HK-2 (cell line): ENCODE data around the gene ZNF446.
"Not testable (repeated sequence)": the region's sequence is repeated elsewhere in the genome, so short reads cannot be mapped to it uniquely, and the experiment has no call there.

Experiments used
- DNase-seq: peaks from one replicate; pipeline ENCODE4 v3.0.0-alpha.2; 2018; ENCODE audit not compliant: unreplicated experiment

The ZNF446 gene

GRCh38 chr19:58475714-58476497 is at the start of gene ZNF446:
Gene ZNF446 (plus strand): TSS chr19:58476352. CDS start chr19:58477219, 867 bp downstream.
- DNase-seq, result peak; percentile 99

GRCh38 chr19:58428617-58429016 is 47.5 kb upstream of the ZNF446 start:
- no peak for DNase-seq

GRCh38 chr19:58429745-58430144 is 46.4 kb upstream of the ZNF446 start:
- DNase-seq, result no peak

GRCh38 chr19:58434217-58434616 is 41.9 kb upstream of the ZNF446 start:
- DNase-seq, result no peak

GRCh38 chr19:58439576-58440554 is 36.3 kb upstream of the ZNF446 start, which contains the start of gene ZNF132:
Gene ZNF132 (minus strand): TSS chr19:58440153. CDS start chr19:58439821, 332 bp downstream.
- DNase-seq, result peak; percentile 97

GRCh38 chr19:58440556-58440955 is 35.6 kb upstream of the ZNF446 start:
- DNase-seq, result no peak

GRCh38 chr19:58442986-58443385 is 33.2 kb upstream of the ZNF446 start:
- not testable (repeated sequence) for DNase-seq

- DNase-seq, result not testable (repeated sequence)
Measured at GRCh38 chr19:58448860-58449259, 27.3 kb upstream of the ZNF446 start.

GRCh38 chr19:58449980-58450379 is 26.2 kb upstream of the ZNF446 start:
- not testable (repeated sequence) for DNase-seq

GRCh38 chr19:58450856-58451357 is 25.2 kb upstream of the ZNF446 start:
- DNase-seq, result no peak

- peak; percentile 97 for DNase-seq
Measured at GRCh38 chr19:58451358-58452101, 24.6 kb upstream of the ZNF446 start, which contains the start of gene ZNF324B. Gene ZNF324B (plus strand): TSS chr19:58451622. CDS start chr19:58453702, 2,080 bp downstream.

GRCh38 chr19:58453743-58454142 is 22.4 kb upstream of the ZNF446 start:
- DNase-seq, result no peak

GRCh38 chr19:58455306-58455705 is 20.8 kb upstream of the ZNF446 start:
- no peak for DNase-seq

GRCh38 chr19:58456111-58456510 is 20.0 kb upstream of the ZNF446 start:
- no peak for DNase-seq

- DNase-seq, result no peak
Measured at GRCh38 chr19:58460039-58460438, 16.1 kb upstream of the ZNF446 start.

GRCh38 chr19:58466089-58466759 is 9.9 kb upstream of the ZNF446 start:
- no peak for DNase-seq

- DNase-seq, result peak; percentile 99
Measured at GRCh38 chr19:58466760-58467589, 9.2 kb upstream of the ZNF446 start, which contains the start of gene ZNF324. Gene ZNF324 (plus strand): TSS chr19:58467080. CDS start chr19:58469186, 2,106 bp downstream.

GRCh38 chr19:58468216-58468839 is 7.8 kb upstream of the ZNF446 start:
- DNase-seq, result no peak
